Keratinocyte (primary cell): ENCODE results near the gene XPO1.
"Not testable (repeated sequence)": the region's sequence is repeated elsewhere in the genome, so short reads cannot be mapped to it uniquely, and the experiment has no call there.

ENCODE experiments used
- EZH2 ChIP-seq: IDR thresholded peaks from one replicate; pipeline ENCODE4 v1.6.1; 2012; ENCODE audit warnings: inconsistent platforms, mild to moderate bottlenecking, low read length, moderate library complexity
- TF ChIP-seq, protein P1 (sequence below), 3 experiments: IDR thresholded peaks in 1 of 3; conservative IDR thresholded peaks in 1 of 3; optimal IDR thresholded peaks in 1 of 3; 2 replicates in 2 of 3; 3 replicates in 1 of 3; pipeline versions ENCODE3 to v1.5.1; 2011; ENCODE audit warnings: low read length in 3 of 3, mild to moderate bottlenecking in 3 of 3, moderate library complexity in 2 of 3, control low read depth in 1 of 3, inconsistent platforms in 1 of 3; ENCODE audit not compliant: insufficient read depth in 2 of 3; ENCODE audit errors: extremely low read depth in 1 of 3

DNA sequence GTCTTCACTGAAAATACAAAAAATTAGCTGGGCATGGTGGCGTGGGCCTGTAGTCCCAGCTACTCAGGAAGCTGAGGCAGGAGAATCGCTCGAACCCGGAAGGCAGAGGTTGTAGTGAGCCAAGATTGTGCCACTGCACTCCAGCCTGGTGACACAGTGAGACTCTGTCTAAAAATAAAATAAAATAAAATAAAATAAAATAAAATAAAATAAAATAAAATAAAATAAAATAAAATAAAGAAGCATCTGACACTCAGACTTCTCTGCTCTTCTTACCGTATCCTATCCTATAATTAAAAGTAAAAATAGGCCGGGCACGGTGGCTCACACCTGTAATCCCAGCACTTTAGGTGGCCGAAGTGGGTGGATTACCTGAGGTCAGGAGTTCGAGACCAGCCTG, 46.2 kb upstream of the XPO1 start:
- TF ChIP-seq, protein P1, sequence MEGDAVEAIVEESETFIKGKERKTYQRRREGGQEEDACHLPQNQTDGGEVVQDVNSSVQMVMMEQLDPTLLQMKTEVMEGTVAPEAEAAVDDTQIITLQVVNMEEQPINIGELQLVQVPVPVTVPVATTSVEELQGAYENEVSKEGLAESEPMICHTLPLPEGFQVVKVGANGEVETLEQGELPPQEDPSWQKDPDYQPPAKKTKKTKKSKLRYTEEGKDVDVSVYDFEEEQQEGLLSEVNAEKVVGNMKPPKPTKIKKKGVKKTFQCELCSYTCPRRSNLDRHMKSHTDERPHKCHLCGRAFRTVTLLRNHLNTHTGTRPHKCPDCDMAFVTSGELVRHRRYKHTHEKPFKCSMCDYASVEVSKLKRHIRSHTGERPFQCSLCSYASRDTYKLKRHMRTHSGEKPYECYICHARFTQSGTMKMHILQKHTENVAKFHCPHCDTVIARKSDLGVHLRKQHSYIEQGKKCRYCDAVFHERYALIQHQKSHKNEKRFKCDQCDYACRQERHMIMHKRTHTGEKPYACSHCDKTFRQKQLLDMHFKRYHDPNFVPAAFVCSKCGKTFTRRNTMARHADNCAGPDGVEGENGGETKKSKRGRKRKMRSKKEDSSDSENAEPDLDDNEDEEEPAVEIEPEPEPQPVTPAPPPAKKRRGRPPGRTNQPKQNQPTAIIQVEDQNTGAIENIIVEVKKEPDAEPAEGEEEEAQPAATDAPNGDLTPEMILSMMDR (optimal IDR thresholded peaks at IDR 0.05 in 1 of 3, IDR thresholded peaks at IDR 0.05 in 1 of 3, conservative IDR thresholded peaks at IDR 0.05 in 1 of 3; ENCODE audit: extremely low read depth in 1 of 3, insufficient read depth in 2 of 3, low read length in 3 of 3) = not testable (repeated sequence)
- not testable (repeated sequence) for TF ChIP-seq EZH2
